Inflammatory macrophage treated with lipopolysaccharide for 4 hours (primary cell): ENCODE results near the gene LIPM.

Source experiments
- DNase-seq: peaks from one replicate; pipeline ENCODE4 v3.0.0-alpha.2; 2020

LIPM gene

GRCh38 chr10:88802523-88803285 is at the start of gene LIPM:
LIPM (plus strand) TSS chr10:88802730; CDS start chr10:88802897, 167 bp downstream.
- DNase-seq, result no peak

- DNase-seq, result no peak
Measured at GRCh38 chr10:88754287-88754686, 48.2 kb upstream of the LIPM start.

DNA sequence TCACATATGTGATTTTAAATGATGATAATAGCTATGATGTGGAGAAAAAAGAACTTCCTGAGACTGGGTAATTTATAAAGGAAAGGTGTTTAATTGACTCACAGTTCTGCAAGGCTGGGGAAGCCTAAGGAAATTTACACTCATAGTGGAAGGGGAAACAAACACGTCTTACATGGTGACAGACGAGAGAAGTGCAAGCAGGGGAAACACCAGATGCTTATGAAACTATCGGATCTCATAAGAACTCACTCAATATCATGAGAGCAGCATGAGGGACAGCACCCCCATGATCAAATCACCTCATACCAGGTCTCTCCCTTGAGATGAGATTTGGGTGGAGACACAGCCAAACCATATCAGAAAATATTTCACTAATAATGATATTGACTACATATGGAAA is 46.8 kb upstream of the LIPM start:
- peak; percentile 92 for DNase-seq

GRCh38 chr10:88756660-88757059 is 45.9 kb upstream of the LIPM start:
- DNase-seq, result no peak

GRCh38 chr10:88759366-88760101 is 43.0 kb upstream of the LIPM start, which contains the start of gene LIPN:
LIPN (plus strand) TSS chr10:88760020; CDS start chr10:88761406, 1,386 bp downstream.
- peak; percentile 98 for DNase-seq

- no peak for DNase-seq
Measured at GRCh38 chr10:88762906-88763305, 39.6 kb upstream of the LIPM start.

- no peak for DNase-seq
Measured at GRCh38 chr10:88763441-88763840, 39.1 kb upstream of the LIPM start.

DNA sequence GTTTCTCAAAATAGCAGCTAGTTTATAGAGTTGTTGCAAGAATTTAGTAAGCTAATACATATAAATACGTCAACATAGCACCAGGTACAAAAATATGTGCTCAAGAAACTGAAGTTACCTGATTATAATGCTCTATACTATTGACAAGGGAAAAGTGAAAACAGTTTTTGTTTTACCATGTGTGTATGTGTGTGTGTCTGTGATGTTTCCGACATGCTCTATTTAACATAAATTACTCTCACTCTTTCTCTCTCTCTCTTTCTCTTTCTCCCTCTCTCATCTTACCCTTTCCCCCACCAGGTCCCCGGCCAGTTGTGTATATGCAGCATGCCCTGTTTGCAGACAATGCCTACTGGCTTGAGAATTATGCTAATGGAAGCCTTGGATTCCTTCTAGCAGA is 38.4 kb upstream of the LIPM start:
- DNase-seq, result no peak

- peak; percentile 44 for DNase-seq
Measured at GRCh38 chr10:88765816-88766215, 36.7 kb upstream of the LIPM start.

DNA sequence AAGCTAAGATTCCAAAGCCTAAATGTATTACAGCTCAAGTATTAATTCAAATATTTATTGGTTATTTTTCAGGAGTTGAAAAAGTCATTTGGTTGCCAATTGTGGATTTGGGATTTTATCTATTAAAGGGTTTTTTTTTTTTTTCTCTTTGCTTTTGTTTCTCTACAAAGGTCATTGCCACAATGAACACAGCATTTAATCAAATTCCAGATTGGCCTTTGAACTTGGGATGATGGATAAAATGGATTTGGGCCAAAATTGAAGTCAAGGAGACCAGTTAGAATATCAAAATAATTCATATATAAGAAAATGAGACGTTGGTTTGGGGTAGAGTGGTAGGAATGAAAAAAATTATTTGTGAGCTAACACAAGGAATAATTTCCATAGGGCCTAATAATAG is 33.1 kb upstream of the LIPM start:
- DNase-seq, result no peak

GRCh38 chr10:88781206-88781605 is 21.3 kb upstream of the LIPM start:
- no peak for DNase-seq

GRCh38 chr10:88782222-88782621 is 20.3 kb upstream of the LIPM start:
- DNase-seq, result no peak

DNA sequence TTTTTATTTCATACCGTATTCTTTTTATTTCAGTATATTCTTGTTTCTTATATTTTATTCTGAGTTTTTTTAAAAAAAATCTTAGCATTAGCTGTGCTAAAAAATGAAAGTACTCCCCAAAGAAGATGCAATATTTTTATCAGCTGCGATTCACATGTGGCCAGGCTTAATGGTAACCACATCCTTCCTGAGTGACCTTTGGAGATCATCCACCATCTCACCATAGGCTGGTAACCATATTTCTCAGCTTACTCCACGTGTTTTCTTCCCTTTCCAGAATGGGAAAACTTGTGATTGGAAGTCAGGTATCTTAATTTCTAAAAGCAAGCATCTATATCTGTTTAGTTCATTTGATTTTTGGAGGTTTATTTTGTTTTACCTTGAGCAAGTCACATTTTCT is 18.8 kb upstream of the LIPM start:
- DNase-seq, result no peak

GRCh38 chr10:88786032-88786770 is 16.3 kb upstream of the LIPM start:
- DNase-seq, result no peak

GRCh38 chr10:88787463-88787862 is 15.1 kb upstream of the LIPM start:
- no peak for DNase-seq

GRCh38 chr10:88788924-88789323 is 13.6 kb upstream of the LIPM start:
- DNase-seq, result no peak

DNA sequence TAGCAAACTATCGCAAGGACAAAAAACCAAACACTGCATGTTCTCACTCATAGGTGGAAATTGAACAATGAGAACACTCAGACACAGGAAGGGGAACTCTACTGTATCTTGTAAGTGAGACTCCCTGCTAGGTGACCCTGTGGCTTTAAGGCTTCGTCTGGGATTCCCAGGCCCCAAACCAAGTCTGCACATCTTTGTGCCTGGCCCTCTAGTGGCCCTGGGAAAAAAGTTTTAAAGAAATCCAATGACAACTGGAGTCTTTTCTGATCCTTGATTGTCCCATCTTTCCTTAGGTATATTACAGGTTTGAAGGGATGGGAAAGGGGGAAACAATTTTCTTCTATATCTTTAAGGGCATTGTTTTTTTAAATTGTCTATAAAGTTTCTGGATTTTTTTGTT is 10.6 kb upstream of the LIPM start:
- peak; percentile 44 for DNase-seq

GRCh38 chr10:88792661-88793060 is 9.9 kb upstream of the LIPM start:
- DNase-seq, result peak; percentile 95

- DNase-seq, result peak; percentile 77
Measured at GRCh38 chr10:88793712-88794299, 8.7 kb upstream of the LIPM start.

DNA sequence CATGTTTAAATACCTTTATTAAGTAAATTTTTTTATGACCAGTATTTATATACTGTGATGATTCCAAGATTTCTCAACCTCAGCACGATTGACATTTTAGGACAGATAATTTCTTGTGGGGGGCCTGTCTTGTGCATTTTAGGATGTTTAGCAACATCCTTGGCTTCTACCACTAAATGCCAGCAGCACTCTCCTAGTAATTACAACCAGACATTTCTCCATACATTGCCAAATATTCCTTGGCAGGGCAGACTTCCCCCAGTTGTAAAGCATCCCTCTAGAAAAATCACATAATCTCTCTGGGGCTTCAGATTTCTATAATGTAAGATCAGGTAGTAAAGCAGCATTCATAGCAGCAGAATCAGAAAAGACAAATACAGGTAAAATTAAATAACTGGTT is 7.8 kb upstream of the LIPM start:
- DNase-seq, result peak; percentile 12

DNA sequence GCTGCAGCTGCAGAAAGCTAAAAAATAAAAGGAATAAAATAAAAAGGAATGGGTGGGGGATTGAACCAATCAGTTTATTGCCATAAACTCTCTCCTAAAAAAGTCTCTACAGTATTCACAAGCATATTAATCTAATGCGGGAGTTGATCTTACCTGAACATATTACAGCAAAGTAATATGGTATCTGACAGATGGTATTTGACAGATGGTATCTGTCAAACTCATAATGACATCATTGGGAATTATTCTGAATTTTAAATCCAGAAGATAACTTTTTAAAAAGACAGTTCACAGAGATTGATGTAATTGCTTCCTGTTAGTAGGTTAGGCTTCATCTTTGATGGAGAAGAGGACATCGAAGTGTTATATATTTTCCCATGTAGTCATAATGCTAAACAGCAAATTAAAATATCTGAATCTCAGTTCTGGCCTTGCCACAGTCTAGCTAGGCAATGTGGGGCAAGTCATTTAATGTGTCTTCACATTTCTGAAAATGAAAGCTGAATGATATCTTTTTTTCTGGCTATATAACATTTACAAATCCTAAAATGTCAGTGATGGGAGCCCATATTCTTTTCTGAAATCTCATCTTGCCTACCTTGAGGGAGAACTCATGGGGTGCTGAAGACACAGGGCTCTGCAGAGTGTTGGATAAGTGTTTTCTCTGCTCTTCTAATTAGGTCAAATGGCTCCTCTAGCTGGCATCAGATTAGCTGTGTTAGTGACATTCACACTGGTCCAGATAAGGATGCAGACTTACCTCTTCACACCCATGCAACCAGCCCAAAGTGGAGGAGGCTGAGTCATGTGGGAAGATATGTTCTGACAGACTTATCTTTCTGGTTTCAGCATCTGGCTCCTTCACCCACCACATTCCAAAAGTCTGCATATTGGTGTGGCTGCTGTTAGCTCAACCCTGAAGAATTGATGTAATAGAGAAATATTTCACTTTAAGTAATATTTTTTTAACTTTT is 2.1 kb upstream of the LIPM start:
- DNase-seq, result no peak

DNA sequence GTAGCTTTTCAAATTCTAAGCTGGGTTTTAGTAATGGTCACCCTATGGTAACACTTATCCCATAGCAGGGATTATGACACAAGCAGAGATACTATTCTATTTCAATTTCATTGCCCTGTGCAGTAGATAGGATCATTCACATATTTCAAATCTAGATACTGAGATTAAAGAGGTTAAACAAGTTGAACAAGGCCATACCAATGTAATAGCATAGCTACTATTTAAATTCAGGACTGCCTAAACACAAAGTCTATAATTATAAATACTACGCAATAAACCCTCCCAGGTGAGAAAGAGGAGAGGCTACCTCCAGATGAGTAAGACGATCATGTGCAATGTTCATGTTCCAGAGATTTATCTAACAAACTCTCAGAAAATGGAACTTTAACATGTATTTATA is 1.1 kb downstream of the LIPM start:
- no peak for DNase-seq
